OCI-LY3 (cell line): ENCODE measurements around the gene CHN1.
A peak's percentile ranks its signal among the peaks of the same experiment; 100 is the strongest.

Source experiments
- H2AFZ ChIP-seq: fragments of 200-600, 300-600 bp; shearing (Covaris generic); 2 replicates; pipeline ENCODE4 v1.6.0; 2014; ENCODE audit warnings: antibody characterized with exemption, low read depth, low read length
- H3K27ac ChIP-seq: fragments of 200-600, 300-600 bp; sonication (generic); 2 replicates; pipeline ENCODE4 v1.5.1; 2014; ENCODE audit warnings: mild to moderate bottlenecking, low read length, moderate library complexity, mixed read lengths
- H3K27me3 ChIP-seq: fragments of 200-600, 300-600 bp; sonication (generic); 2 replicates; pipeline ENCODE4 v1.6.1; 2014; ENCODE audit warnings: low read depth, low read length, mixed read lengths
- H3K36me3 ChIP-seq: fragments of 200-600, 300-600 bp; sonication (generic); replicated peaks from 2 replicates; pipeline ENCODE3; 2014; ENCODE audit warnings: low read depth, low read length, mixed read lengths
- H3K4me1 ChIP-seq: fragments of 300-600, 200-600 bp; sonication (generic); 2 replicates; pipeline ENCODE4 v1.6.1; 2014; ENCODE audit warnings: low read length, mixed read lengths
- H3K4me2 ChIP-seq: fragments of 200-600, 300-600 bp; sonication (generic); 2 replicates; pipeline ENCODE4 v1.6.1; 2014; ENCODE audit warnings: low read length, mixed read lengths
- H3K4me3 ChIP-seq: fragments of 300-600, 200-600 bp; sonication (generic); 2 replicates; pipeline ENCODE4 v1.5.1; 2014; ENCODE audit warnings: antibody characterized with exemption, mild to moderate bottlenecking, low read length, moderate library complexity
- H3K79me2 ChIP-seq: fragments of 300-600, 200-600 bp; shearing (Covaris generic); 2 replicates; pipeline ENCODE4 v1.6.1; 2014; ENCODE audit warnings: mild to moderate bottlenecking, low read length, mixed read lengths
- H3K9ac ChIP-seq: fragments of 300-600, 200-600 bp; shearing (Covaris generic); 2 replicates; pipeline ENCODE4 v1.6.0; 2014; ENCODE audit warnings: mild to moderate bottlenecking, low read length, moderate library complexity
- H3K9me3 ChIP-seq: fragments of 200-600, 300-600 bp; shearing (Covaris generic); 2 replicates; pipeline ENCODE4 v1.6.1; 2014; ENCODE audit warnings: low read length, mixed read lengths; ENCODE audit not compliant: insufficient read depth
- H4K20me1 ChIP-seq: fragments of 200-600, 300-600 bp; sonication (generic); 2 replicates; pipeline ENCODE4 v1.6.1; 2016; ENCODE audit warnings: low read length, mixed read lengths; ENCODE audit not compliant: insufficient read depth
- EZH2phosphoT487 ChIP-seq: fragments of 200-600 bp; shearing (Covaris generic); IDR thresholded peaks from 2 replicates; pipeline ENCODE4 v1.6.1; 2018; ENCODE audit warnings: antibody characterized with exemption, mixed run types, low read depth
- TF ChIP-seq, protein P1 (sequence below): fragments of 200-600, 300-600 bp; sonication (generic); IDR thresholded peaks from 2 replicates; pipeline ENCODE4 v1.5.1; 2014; ENCODE audit warnings: antibody characterized with exemption, low read length, low read depth

Gene CHN1

DNA sequence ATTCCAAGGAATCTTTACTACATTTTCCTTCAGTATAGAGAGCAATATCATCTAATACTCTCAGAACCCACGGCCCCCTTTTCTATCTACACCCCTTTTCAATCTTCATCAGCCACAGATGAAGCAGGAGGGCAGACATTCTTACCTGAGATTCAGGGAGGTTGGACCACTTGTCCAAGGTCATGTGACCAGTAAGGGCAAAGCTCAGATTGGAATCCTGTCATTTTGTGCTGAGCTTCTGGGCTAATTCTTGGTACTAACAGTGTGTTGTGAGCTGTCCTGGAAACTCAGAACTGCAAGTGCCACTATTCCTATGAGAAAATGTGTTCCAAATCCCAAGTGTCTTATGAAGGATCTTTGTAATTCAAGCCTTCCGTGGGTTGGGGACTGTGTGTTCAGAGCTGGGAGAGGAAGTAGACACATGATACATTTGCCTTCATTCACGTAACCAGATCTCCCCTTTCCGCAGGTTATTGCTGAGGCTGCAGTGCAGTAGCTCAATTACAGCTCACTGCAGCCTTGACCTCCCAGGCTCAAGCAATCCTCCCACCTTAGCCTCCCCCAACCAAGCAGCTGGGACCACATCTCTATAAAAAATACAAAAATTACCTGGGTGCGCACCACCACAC, 244.2 kb downstream of the CHN1 start:
- H3K4me3 ChIP-seq = no peak overlapping the region
- no peaks in the 10 kb centered on the region for H3K36me3 ChIP-seq
- no peaks in the 10 kb centered on the region for H4K20me1 ChIP-seq
- H3K9ac ChIP-seq = no peak overlapping the region
- no peak overlapping the region for H2AFZ ChIP-seq
- no peaks in the 10 kb centered on the region for H3K79me2 ChIP-seq
- H3K9me3 ChIP-seq = no peaks in the 10 kb centered on the region
- H3K27ac ChIP-seq = no peak overlapping the region
- H3K4me2 ChIP-seq = no peak overlapping the region
- peaks cover 7% of the 10 kb centered on the region; the same call in 1 of the 2 replicates for H3K27me3 ChIP-seq
- H3K4me1 ChIP-seq = peaks cover 9% of the 10 kb centered on the region
- TF ChIP-seq, protein P1, sequence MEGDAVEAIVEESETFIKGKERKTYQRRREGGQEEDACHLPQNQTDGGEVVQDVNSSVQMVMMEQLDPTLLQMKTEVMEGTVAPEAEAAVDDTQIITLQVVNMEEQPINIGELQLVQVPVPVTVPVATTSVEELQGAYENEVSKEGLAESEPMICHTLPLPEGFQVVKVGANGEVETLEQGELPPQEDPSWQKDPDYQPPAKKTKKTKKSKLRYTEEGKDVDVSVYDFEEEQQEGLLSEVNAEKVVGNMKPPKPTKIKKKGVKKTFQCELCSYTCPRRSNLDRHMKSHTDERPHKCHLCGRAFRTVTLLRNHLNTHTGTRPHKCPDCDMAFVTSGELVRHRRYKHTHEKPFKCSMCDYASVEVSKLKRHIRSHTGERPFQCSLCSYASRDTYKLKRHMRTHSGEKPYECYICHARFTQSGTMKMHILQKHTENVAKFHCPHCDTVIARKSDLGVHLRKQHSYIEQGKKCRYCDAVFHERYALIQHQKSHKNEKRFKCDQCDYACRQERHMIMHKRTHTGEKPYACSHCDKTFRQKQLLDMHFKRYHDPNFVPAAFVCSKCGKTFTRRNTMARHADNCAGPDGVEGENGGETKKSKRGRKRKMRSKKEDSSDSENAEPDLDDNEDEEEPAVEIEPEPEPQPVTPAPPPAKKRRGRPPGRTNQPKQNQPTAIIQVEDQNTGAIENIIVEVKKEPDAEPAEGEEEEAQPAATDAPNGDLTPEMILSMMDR = no peak
- TF ChIP-seq EZH2phosphoT487 = no peak

DNA sequence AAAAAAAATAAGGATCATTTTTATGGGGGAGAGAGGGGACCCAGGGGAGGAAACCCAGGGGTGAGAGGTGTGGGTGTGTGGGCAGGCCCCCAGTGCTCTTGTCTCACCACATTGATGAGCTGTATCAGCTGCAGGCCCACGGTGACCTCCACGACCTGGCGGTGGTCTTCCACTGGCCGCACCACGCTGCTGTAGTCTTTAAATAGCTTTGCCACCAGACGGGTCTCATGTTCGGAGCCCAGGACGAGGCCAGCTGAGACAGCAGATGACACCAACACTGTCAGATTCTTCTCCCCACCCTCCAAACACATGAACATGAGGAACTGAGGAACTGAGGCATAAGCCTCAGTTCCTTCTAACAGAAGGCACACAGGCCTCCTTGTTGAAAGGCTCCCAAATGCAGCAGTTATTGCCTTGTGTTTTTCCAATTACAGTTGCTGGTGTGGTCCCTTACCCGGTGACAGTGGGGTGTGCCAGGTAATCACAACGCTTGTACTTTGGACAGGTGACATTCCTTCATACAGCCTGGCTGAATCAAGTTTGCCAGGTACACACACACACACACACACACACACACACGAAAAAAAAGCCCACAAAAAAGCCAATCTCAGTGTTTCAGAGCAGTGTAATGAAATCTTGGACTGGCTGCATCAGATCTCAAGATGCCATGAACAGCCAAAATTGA, 245.7 kb downstream of the CHN1 start:
- no peaks in the 10 kb centered on the region for H3K36me3 ChIP-seq
- no peak for TF ChIP-seq EZH2phosphoT487
- TF ChIP-seq, protein P1 = no peak
- H3K4me2 ChIP-seq = no peak overlapping the region

DNA sequence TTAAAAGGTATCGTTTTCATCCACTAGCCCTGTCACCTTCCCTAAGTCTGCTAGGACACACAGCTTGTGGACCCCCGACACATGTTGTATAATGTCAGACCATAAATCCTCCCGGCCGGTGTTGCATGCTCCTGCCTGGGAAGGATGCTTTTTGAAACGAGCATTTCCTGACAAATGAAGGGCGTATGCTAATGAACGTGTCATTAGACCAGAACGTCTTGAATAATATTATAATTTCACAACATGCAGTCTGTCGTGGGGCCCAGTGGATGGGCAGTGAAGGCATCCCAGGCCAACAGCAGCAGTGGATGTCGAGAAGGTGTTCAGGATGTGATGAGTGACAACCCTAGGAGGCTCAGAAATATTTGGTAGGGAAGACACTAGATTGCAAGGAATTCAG, 248.4 kb downstream of the CHN1 start:
- TF ChIP-seq, protein P1 = no peak
- no peak for TF ChIP-seq EZH2phosphoT487
- Histone ChIP-seq H2AFZ (no peak overlapping the region), H3K4me2 (no peak overlapping the region), H3K9me3 (no peaks in the 10 kb centered on the region), H3K79me2 (no peaks in the 10 kb centered on the region), H3K4me1 (peaks cover 20% of the 10 kb centered on the region), H3K36me3 (no peaks in the 10 kb centered on the region), H3K4me3 (no peak overlapping the region), H3K27ac (no peak overlapping the region), H3K9ac (no peak overlapping the region), H4K20me1 (no peaks in the 10 kb centered on the region), H3K27me3 (peaks cover 3% of the 10 kb centered on the region; the same call in 1 of the 2 replicates)

More for the DNA sequence above, 245.7 kb downstream of the CHN1 start:
- no peaks in the 10 kb centered on the region for H3K9me3 ChIP-seq
- no peak overlapping the region for H3K4me3 ChIP-seq
- H2AFZ ChIP-seq = no peak overlapping the region
- H4K20me1 ChIP-seq = no peaks in the 10 kb centered on the region
- no peak overlapping the region for H3K9ac ChIP-seq
- peaks cover 3% of the 10 kb centered on the region for H3K4me1 ChIP-seq
- no peaks in the 10 kb centered on the region for H3K79me2 ChIP-seq
- H3K27ac ChIP-seq = no peak overlapping the region
- H3K27me3 ChIP-seq = peaks cover 3% of the 10 kb centered on the region; the same call in 1 of the 2 replicates

DNA sequence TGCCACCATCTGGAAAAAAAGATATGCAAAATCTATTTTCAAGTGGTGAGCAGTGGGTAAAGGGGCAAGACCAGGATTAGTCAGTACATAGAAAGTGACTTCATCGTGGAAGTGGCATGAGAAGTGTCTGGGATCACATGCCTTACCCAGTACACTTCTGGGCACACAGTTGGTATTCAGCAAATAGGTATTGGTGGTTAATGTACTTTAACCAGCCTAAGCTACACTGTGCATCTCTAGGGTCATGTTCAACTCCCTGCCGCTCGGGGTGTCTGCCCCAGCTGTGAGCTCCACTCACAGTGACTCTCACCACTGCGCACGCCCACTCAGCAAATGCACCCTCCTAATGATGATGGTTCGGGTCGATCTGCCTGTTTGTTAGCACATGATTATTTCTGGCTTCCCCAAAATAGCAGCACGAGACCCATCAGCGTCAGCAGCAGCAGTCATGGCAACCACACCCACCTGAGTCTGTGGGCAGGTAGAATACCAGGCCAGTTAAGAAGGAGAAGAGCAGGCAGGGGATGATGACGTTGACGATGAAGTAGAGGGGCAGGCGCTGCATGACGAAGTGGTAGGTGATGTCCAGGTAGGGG, 252.0 kb downstream of the CHN1 start:
- Histone ChIP-seq H3K4me2 (peak overlapping the region; percentile 36), H3K9me3 (no peaks in the 10 kb centered on the region), H3K36me3 (no peaks in the 10 kb centered on the region), H4K20me1 (no peaks in the 10 kb centered on the region), H3K4me3 (peak overlapping the region; percentile 17), H3K4me1 (peaks cover 47% of the 10 kb centered on the region), H2AFZ (0 out of 2 replicates have a peak overlapping the region, but pooled peaks have one; percentile 29), H3K79me2 (no peaks in the 10 kb centered on the region), H3K9ac (no peak overlapping the region), H3K27ac (no peak overlapping the region), H3K27me3 (peaks cover 14% of the 10 kb centered on the region; the same call in 1 of the 2 replicates)
- TF ChIP-seq, protein P1 = no peak
- no peak for TF ChIP-seq EZH2phosphoT487
